CD4-positive, alpha-beta T cell treated with Interleukin-4 for 1 hour (primary cell): ENCODE measurements around the gene CLMN.

Experiments used
- DNase-seq, 2 donors: peaks; one replicate each; pipeline ENCODE4 v3.0.0-alpha.2; 2020 to 2022

Gene CLMN

GRCh38 chr14:95301527-95302187, 18.1 kb downstream of the CLMN start:
- no peak for DNase-seq

GRCh38 chr14:95300697-95301526, 18.8 kb downstream of the CLMN start:
- DNase-seq: no peak

GRCh38 chr14:95300002-95300696, 19.6 kb downstream of the CLMN start:
- DNase-seq: no peak

DNA sequence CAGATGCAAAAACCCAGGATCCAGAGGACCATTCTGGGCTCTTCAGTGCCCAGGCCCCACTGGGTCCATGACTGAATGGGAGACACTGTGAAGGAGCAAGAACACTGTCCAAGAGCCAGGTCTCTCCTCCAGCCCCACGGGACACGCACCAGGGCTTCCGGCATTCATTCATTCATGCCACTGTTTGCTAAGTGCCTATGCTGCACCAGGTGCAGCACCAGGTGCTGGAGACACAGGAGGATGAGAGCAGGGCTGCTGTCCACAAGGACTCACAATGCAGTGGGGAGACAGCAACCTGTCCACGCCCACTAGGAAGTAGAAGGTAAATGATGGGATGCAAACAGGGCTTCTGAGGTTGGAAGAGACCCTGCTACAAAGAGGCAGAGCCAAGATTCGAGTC, 20.4 kb downstream of the CLMN start:
- DNase-seq: no peak

DNA sequence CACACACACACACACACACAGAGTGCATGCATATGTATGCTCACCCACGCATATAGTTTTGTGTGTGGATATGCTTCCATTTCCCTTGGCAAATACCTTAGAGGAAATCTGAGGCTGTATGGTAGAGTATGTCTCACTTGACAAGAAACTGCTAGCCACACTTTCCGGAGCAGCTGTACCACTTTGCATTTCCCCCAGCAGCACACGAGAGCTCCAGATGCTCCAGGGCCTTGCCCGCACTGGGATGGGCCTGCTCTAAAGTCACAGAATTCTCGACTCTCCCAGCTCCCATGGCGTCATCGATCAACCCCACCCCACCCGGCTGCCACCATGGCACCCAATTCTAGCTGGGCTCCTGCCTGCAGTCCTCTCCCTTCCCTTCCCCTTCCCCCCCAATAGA, 21.9 kb downstream of the CLMN start:
- DNase-seq: no peak

DNA sequence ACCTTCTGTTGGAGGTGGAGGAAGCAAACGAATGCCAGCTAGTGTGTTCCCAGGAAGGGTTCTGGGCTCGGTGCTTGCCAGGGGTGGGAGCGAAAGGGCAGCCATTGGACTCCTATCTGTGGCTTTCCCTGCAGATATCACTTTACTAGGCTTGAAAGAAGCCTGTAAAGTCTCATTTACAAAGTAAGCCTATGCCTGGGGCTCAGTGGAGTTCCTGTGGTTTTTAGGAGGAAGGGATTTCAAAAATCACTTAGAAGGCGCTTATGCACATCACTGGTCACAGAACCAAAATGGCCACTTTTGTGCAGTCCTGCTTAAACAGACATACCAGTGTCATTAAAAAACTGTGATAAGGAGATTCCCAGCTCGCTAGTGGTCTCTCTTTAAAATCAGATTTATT, 22.7 kb downstream of the CLMN start:
- DNase-seq: no peak

DNA sequence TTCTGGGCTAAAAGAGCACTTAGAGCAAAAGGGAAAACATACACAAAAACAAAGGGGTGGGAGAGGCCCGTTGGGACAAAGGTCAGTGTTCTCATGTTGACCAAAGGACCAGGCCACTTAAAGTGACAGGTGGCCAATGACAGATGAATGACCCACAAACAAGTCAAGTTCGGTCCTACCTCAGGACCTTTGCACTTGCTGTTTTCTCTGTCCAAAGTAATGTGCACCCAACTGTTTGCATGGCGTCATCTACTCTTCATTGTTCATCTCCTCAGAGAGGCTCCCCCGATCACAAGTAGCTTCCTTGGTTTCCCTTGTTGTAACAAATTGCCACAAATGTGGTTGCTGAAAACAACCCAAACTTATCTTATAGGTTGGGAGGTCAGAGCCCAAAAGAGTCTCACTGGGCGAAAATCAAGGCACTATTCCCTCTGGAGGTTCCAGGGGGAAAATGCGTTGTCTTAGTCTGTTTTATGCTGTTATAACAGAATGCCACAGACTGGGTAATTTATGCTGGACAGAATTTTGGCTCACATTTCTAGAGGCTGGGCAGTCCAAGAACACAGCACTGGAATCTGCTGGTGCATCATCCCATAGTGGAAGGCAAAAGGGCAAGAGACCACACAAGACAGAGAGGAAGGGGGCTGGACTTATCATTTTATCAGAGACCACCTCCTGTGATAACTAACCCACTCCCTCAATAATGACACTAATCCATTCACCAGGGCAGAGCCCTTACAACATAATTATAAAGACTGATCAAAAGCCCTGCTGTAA, 23.9 kb downstream of the CLMN start:
- DNase-seq: no peak

- DNase-seq: no peak
Observed at GRCh38 chr14:95294834-95295599, 24.7 kb downstream of the CLMN start.

- DNase-seq: no peak
Observed at GRCh38 chr14:95294320-95294719, 25.4 kb downstream of the CLMN start.

DNA sequence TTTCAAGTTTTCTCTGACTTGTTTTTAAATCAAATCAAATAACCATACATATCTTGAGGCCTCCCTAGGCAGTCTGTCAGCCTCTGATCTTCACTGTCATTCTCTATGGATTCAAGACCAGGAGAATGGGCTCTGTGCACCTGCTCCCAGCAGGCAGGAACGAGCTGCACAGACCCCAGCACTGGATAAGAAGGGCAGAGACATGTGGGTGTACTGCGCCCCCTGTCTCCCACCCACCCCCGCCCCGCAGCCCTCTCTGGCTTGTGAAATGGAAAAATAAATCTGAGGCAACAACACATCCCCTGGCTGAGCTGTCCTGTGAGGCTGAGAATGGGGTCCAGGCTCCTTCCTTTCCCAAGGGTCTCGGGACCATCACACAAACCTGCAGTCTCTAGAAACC, 26.3 kb downstream of the CLMN start:
- no peak for DNase-seq

- no peak for DNase-seq
Observed at GRCh38 chr14:95292660-95293425, 26.9 kb downstream of the CLMN start.

DNA sequence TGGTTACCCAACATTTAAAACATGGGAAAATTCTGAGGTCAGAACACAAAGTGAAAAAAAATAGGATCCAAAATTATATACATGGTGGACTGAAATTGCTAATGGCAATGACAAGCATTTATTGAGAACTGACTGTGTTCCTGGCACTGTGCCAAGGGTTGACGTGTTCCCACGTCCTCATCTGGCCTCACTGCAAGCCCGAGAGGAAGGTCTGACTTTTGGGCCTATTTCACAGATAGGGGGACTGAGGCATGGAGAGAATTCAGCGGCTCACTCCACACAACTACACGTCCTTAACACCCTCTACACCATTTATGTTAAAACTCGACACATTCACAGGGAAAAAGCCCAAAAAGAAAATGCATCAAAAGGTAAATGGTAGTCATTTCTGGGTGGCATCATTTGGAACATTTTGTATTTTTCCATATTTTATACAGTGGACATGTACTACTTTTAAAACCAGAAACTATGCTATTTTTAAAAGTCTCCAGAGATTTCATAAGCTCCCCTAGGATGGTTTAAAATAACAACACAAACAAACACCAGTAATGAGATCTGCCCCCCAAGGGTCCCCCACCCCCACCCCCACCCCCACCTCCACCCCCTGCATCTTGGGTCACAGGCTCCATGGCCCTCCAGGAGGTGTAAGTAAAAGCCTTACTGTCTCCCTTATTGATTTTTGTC, 27.7 kb downstream of the CLMN start:
- DNase-seq: peak; percentile 4 to 68

DNA sequence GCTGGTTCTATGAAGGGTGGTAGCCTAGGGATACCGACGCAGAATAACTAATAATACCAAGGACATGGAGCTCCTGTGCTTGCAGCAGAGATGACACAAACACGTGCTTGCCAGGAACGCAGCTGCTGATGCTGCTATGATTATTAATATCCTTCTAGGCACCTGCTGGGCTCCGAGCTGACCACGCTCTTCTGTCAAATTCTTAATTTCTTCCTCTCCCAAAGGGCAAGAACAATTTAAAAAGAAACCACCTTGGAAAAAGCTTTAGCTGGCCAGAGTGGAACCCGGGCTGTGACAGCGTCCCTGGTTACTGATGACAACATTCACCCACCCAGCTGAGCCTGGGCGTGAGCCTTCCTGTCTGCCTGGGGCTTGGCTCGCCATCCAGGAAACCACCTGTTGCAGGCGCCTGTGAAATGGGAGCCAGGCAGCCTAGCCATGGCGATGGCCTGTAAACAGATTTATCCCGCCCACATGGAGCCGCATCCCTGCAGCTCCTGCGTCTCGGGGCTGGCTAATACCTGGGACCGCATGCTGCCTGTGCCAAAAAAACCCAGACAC, 28.8 kb downstream of the CLMN start:
- DNase-seq: no peak

- no peak for DNase-seq
Observed at GRCh38 chr14:95290021-95290420, 29.7 kb downstream of the CLMN start.

- DNase-seq: no peak
Observed at GRCh38 chr14:95289323-95290010, 30.2 kb downstream of the CLMN start.

DNA sequence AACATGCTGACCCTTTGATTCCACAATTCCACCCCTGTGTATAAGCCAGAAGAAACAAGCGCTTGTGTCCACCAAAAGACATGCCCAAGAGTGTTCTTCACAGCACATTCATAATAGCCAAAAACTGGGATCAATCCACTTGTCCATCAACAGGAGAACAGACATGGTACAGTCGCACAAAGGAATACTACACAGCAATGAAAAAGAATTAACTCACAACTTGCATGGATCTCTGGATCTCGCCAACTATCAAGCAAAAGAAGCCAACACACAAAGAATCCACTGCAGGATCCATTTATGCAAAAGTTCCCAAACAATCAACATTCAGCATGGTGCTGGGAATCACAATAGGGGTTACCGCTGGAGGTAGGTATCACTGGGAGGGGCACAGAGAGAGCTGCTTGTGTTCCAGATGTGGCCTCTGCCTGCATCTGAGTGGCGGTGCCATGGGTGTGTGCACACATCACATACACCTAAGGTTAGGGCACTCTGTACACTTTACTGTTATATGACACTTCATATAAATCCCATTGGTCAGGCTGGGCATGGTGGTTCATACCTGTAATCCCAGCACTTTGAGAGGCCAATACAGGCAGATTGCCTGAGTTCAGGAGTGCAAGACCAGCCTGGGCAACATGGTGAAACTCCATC, 30.9 kb downstream of the CLMN start:
- DNase-seq: no peak

DNA sequence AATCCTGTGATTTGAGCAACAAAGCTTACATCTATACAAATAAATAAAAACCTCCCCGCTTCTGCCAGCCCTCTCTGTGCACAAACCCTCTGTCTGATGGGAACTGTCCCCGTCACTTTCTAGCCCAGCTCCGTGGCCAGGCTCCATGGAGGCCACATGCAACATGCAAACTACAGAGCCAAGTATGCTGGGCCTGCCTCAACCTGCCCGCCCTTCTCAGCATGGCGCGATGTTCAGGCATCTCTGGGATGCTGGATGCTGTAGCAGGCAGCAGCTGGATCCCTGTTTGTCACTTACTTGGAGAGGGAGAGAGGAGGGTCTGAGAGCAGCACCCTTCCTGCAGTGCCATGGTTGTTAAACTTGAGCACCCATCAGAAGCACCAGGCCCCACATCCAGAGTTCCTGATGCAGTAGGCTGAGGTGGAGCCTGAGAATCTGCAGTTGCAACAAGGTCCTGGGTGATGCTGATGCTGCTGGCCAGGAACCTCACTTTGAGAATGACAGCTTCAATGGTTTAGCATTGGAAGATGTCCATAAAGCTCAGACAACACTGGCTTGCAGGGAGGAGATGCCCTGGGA, 32.4 kb downstream of the CLMN start:
- no peak for DNase-seq

DNA sequence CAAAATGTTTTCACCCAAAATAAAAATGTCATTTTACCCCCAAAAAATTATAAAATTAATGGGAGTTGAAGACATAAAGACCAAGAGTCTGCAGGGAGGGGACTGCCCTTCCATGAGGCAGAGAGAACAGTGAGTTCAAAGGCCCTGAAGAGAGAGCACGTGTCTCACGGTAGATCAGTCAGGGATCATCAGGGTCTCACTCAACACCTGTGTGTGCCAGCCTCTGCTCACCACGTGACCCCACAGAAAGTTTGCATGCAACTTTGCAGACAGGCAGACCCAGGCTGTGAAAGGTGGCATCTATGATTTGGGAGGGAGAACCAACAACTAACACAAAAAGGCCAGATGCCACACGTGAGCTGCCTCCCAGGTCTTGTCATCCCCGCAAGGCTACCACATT, 33.1 kb downstream of the CLMN start:
- DNase-seq: no peak

DNA sequence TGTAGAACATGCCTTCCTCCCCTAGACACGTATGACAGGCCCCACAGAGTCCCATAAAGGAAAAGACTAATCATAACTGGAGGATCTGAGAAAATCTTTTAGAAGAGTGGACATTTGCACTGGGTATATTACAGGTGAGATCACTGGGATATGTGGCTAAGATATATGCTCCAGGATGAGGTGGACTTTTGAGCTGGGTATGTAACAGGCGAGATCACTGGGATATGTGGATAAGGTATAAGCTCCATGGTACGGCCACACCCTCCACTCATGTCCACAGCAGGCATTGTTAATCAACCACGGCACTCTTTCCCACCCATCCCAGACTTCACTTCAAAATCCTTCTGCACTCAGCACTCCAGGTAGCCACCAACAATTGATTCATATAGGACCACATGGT, 34.1 kb downstream of the CLMN start:
- DNase-seq: no peak
